SK-N-MC (cell line): ENCODE data around the gene CARD14.

ENCODE experiments used
- EZH2 ChIP-seq: fragments of 200-600 bp; sonication (generic); IDR thresholded peaks from one replicate; pipeline ENCODE4 v1.6.1; 2017; ENCODE audit warnings: antibody characterized with exemption
- POLR2AphosphoS5 ChIP-seq: IDR thresholded peaks from 2 replicates; pipeline ENCODE4 v1.6.1; 2012; ENCODE audit warnings: mild to moderate bottlenecking, low read depth, low read length, borderline replicate concordance

DNA sequence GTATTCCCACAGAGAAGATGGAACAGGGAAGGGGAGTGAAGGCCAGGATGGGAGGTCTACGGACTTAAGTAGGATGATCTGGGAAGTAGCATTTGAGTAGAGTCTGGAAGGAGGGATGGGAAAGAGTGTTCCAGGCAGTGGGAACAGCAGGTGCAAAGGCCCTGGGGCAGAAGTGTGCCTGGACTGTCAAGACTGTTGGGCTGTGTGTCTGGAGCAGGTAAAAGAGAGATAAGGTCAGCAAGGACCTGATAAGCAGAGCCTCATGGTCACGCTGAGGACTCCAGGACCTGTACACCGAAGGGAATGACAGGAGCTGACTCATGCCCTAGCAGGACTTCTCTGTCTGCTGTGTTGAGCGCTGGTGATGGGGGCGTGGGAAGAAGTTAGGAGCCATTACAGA, 723 bp upstream of the CARD14 start:
- TF ChIP-seq EZH2 (no peak), POLR2AphosphoS5 (no peak)
